Measurements from ENCODE around the gene ASB8. TPM values are rescaled to one million over a fixed set of nuclear protein-coding genes. Genes with fewer than 3 reads are reported as not detected.

Gene ASB8
- total RNA-seq, 1 experiment from 2014 or later: 20.5 TPM

GRCh38 chr12:48109424-48109823, 47.9 kb downstream of the ASB8 start:
- DNase-seq (ENCODE audit: extremely low read depth, low read depth): no peak

DNA sequence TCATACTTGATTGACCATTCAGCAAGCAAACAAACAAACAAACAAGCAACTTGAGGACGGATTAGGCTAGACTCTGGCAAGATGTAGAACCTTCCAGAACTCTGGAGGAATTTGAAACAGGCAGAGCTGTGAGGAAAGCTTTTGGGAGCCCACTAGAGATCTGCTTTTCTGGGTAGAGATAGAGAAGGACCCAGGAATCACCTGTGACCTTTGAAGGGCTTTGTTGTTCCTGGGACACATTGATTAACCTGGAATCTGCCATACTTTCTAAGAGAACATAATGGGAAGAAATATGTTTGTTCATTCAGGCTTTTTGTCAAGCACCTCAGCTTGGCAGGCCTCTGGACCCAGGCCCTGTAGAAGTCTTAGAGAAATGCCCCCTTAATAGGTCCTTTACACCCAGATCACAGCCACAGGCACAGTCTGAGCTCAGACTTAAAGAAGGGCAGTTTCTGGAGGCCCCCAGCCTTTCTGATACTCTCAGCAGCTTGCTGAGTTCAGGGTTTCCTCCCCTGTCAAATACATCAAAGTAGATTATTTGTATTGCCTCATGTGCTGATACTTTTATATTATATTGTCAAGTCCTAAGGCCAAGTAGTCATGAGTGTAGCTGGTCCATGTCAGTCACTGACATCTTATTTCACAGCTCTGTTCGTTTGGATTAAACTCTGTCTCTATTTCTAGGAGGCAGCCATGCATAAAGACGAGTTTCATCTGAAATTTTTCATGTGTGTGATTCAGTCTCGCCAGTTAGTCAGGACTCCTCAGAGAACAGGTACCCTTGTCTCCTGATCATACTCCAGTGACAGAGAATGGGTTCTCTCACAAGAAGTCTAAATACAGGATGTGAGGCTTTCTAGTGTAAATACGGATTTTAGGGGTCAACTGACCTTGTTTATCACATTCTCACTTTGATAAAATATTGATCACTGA, 50.4 kb downstream of the ASB8 start:
- no peak for DNase-seq (ENCODE audit: extremely low read depth, low read depth)

- DNase-seq (ENCODE audit: extremely low read depth, low read depth): peak; percentile 76
Observed at GRCh38 chr12:48105867-48106680, 51.2 kb downstream of the ASB8 start, which contains the start of gene SENP1. Gene SENP1, minus strand, starts transcription at chr12:48106079. Its CDS starts 4,607 bp downstream, at chr12:48101472.

DNA sequence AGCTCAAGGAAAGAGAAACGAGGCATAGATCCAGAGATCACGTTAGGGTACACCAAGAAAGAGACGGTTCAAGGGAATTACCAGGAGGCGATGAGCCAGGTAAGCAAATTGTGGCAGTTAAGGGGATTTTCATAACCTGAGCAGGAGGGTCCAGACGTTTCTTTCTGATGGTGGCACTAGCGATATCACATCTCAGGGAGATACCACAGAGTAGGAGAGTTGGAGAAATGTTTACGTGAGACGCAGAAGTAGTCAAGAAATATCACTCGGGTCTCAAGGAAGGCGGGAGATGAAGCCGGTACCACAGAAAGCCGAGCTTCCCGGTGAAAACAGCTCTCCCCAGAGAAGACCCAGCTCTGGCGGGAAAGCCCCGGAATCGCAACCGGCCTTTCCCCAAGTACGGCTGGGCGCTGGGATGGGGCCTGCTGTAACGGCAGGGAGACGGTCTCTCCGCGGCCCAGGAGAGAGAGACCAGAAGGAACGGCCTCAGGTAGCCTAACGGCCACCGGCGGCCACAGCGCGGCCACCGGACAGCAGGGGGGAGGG, 51.9 kb downstream of the ASB8 start:
- DNase-seq (ENCODE audit: extremely low read depth, low read depth): no peak

GRCh38 chr12:48104531-48104930, 52.8 kb downstream of the ASB8 start:
- no peak for DNase-seq (ENCODE audit: extremely low read depth, low read depth)

Small RNA genes within 50 kb of the gene (small RNA-seq; reads per million reads assigned to genes)
- 0.02 to 0.41 reads per million in 2 experiments for gene MIR6505

Other genes starting within 250 kb of the ASB8 start
- gene TMEM106C, start 193.9 kb downstream of the ASB8 start, total RNA-seq (2014; rRNA removed; shearing (Covaris generic)): 191 and 195 TPM in 2 replicates
- gene COL2A1, start 153.0 kb downstream of the ASB8 start, total RNA-seq (2014; rRNA removed; shearing (Covaris generic)): 4.0 and 4.8 TPM in 2 replicates
- gene SENP1, start 51.4 kb downstream of the ASB8 start, total RNA-seq (2014; rRNA removed; shearing (Covaris generic)): 27.3 and 30.2 TPM in 2 replicates
- gene PFKM, start 38.2 kb downstream of the ASB8 start, total RNA-seq (2014; rRNA removed; shearing (Covaris generic)): 86.0 and 103 TPM in 2 replicates
- 0.45 and 1.1 TPM in 2 replicates for gene CCDC184, start 26.1 kb upstream of the ASB8 start, total RNA-seq (2014; rRNA removed; shearing (Covaris generic))
- not detected in 2 replicates for gene OR10AD1, start 45.8 kb upstream of the ASB8 start, total RNA-seq (2014; rRNA removed; shearing (Covaris generic))
- gene ZNF641, start 193.4 kb upstream of the ASB8 start, total RNA-seq (2014; rRNA removed; shearing (Covaris generic)): 5.1 and 7.4 TPM in 2 replicates

Data from NCI-H460 (cell line).